A204.1 (cell line): ENCODE results near the gene ATP9A.
A peak's percentile ranks its signal among the peaks of the same experiment; 100 is the strongest.
"Not testable (repeated sequence)": the region's sequence is repeated elsewhere in the genome, so short reads cannot be mapped to it uniquely, and the experiment has no call there.

ENCODE experiments used
- FAIRE-seq: peaks from 2 replicates; lab custom pipeline; 2012; peaks lifted over from hg19 to GRCh38; lab: Jason Lieb, UNC

Gene ATP9A

GRCh38 chr20:51725584-51726176 lies 42.5 kb downstream of the ATP9A start:
- FAIRE-seq: no peak

GRCh38 chr20:51723026-51723425 lies 45.2 kb downstream of the ATP9A start:
- not testable (repeated sequence) for FAIRE-seq

- not testable (repeated sequence) for FAIRE-seq
These were observed 45.9 kb downstream of the ATP9A start for GRCh38 chr20:51722246-51722645.

GRCh38 chr20:51720854-51721253 lies 47.3 kb downstream of the ATP9A start:
- no peak for FAIRE-seq

GRCh38 chr20:51720384-51720783 lies 47.8 kb downstream of the ATP9A start:
- FAIRE-seq: no peak

GRCh38 chr20:51715856-51716185 lies 52.4 kb downstream of the ATP9A start:
- no peak for FAIRE-seq

GRCh38 chr20:51715163-51715855 lies 52.9 kb downstream of the ATP9A start:
- peak; percentile 99 for FAIRE-seq

- no peak for FAIRE-seq
These were observed 55.0 kb downstream of the ATP9A start for GRCh38 chr20:51713213-51713598.

GRCh38 chr20:51712501-51713212 lies 55.5 kb downstream of the ATP9A start:
- peak; percentile 92 for FAIRE-seq

- no peak for FAIRE-seq
These were observed 56.8 kb downstream of the ATP9A start for GRCh38 chr20:51711426-51711825.

- FAIRE-seq: no peak
These were observed 57.8 kb downstream of the ATP9A start for GRCh38 chr20:51710361-51710894.

- FAIRE-seq: no peak
These were observed 62.8 kb downstream of the ATP9A start for GRCh38 chr20:51705400-51705799.

- no peak for FAIRE-seq
These were observed 64.5 kb downstream of the ATP9A start for GRCh38 chr20:51703400-51704287.

GRCh38 chr20:51702556-51702955 lies 65.6 kb downstream of the ATP9A start:
- no peak for FAIRE-seq

- FAIRE-seq: no peak
These were observed 67.3 kb downstream of the ATP9A start for GRCh38 chr20:51700809-51701285.

GRCh38 chr20:51698252-51698651 lies 69.9 kb downstream of the ATP9A start:
- FAIRE-seq: no peak

GRCh38 chr20:51697096-51697826 lies 70.9 kb downstream of the ATP9A start:
- FAIRE-seq: no peak

GRCh38 chr20:51696304-51697071 lies 71.7 kb downstream of the ATP9A start:
- peak; percentile 96 for FAIRE-seq

- FAIRE-seq: no peak
These were observed 72.5 kb downstream of the ATP9A start for GRCh38 chr20:51695574-51696303.

- FAIRE-seq: no peak
These were observed 75.3 kb downstream of the ATP9A start for GRCh38 chr20:51692806-51693400.
